ENCODE measurements around the gene FST.

The FST gene

GRCh38 chr5:53469946-53470687, 10.3 kb upstream of the FST start:
- H2BK12ac ChIP-seq (ENCODE audit: low read length) = no peak overlapping the region
- no peaks in the 10 kb centered on the region for H3K36me3 ChIP-seq (ENCODE audit: control insufficient read depth in 1 of 2, insufficient read depth in 2 of 2, low read length in 2 of 2)
- H3K4me1 ChIP-seq (ENCODE audit: control insufficient read depth in 1 of 2, insufficient read depth in 2 of 2, low read length in 2 of 2) = peaks cover 4 to 9% of the 10 kb centered on the region in 2 experiments
- H2BK120ac ChIP-seq (ENCODE audit: insufficient read depth, low read length, poor library complexity) = no peak overlapping the region
- H3K14ac ChIP-seq (ENCODE audit: low read length) = no peak overlapping the region
- H2BK5ac ChIP-seq (ENCODE audit: low read depth, low read length, poor library complexity) = no peak overlapping the region
- H3K18ac ChIP-seq (ENCODE audit: low read length) = no peak overlapping the region
- H3K79me1 ChIP-seq (ENCODE audit: low read length) = peaks cover 4% of the 10 kb centered on the region
- no peak overlapping the region for H3K4me2 ChIP-seq (ENCODE audit: low read length)
- H3K4ac ChIP-seq (ENCODE audit: low read depth, low read length) = no peak overlapping the region
- no peak overlapping the region for H3K4me3 ChIP-seq (ENCODE audit: low read depth, low read length)
- H3K27me3 ChIP-seq (ENCODE audit: insufficient read depth, low read length) = no peaks in the 10 kb centered on the region
- no peak overlapping the region for H2AK5ac ChIP-seq (ENCODE audit: low read length)
- no peak overlapping the region for H4K91ac ChIP-seq (ENCODE audit: low read depth, low read length)
- H2AFZ ChIP-seq (ENCODE audit: insufficient read depth, low read length, poor library complexity) = no peak overlapping the region
- no peaks in the 10 kb centered on the region for H3K9me3 ChIP-seq (ENCODE audit: insufficient read depth, low read depth, low read length)
- H3K9ac ChIP-seq (ENCODE audit: low read length) = no peak overlapping the region
- H3K23ac ChIP-seq (ENCODE audit: low read length) = no peak overlapping the region
- H3K27ac ChIP-seq (ENCODE audit: low read depth, low read length) = no peak overlapping the region
- no CpG with 5 or more reads among the region's 2 CpGs for WGBS (ENCODE audit: extremely low coverage, insufficient coverage, insufficient read length)
- H4K8ac ChIP-seq (ENCODE audit: low read depth, low read length) = no peak overlapping the region
- H3K79me2 ChIP-seq (ENCODE audit: control insufficient read depth, insufficient read depth, low read length, poor library complexity) = no peaks in the 10 kb centered on the region
- no peak overlapping the region for H4K12ac ChIP-seq (ENCODE audit: low read depth, low read length)
- DNase-seq = peak in 1 of 2 donors; percentile 21

GRCh38 chr5:53472279-53472678, 8.2 kb upstream of the FST start:
- H3K9me3 ChIP-seq (ENCODE audit: insufficient read depth, low read depth, low read length) = no peaks in the 10 kb centered on the region
- H3K14ac ChIP-seq (ENCODE audit: low read length) = no peak overlapping the region
- no peaks in the 10 kb centered on the region for H3K79me1 ChIP-seq (ENCODE audit: low read length)
- no peak overlapping the region for H3K9ac ChIP-seq (ENCODE audit: low read length)
- no peak overlapping the region for H4K12ac ChIP-seq (ENCODE audit: low read depth, low read length)
- no peaks in the 10 kb centered on the region for H3K36me3 ChIP-seq (ENCODE audit: control insufficient read depth in 1 of 2, insufficient read depth in 2 of 2, low read length in 2 of 2)
- H3K27me3 ChIP-seq (ENCODE audit: insufficient read depth, low read length) = no peaks in the 10 kb centered on the region
- no peak for DNase-seq
- H3K4ac ChIP-seq (ENCODE audit: low read depth, low read length) = no peak overlapping the region
- H3K4me3 ChIP-seq (ENCODE audit: low read depth, low read length) = no peak overlapping the region
- H3K79me2 ChIP-seq (ENCODE audit: control insufficient read depth, insufficient read depth, low read length, poor library complexity) = no peaks in the 10 kb centered on the region
- H3K23ac ChIP-seq (ENCODE audit: low read length) = no peak overlapping the region
- no peak overlapping the region for H3K18ac ChIP-seq (ENCODE audit: low read length)
- H3K4me2 ChIP-seq (ENCODE audit: low read length) = no peak overlapping the region
- H3K4me1 ChIP-seq (ENCODE audit: control insufficient read depth in 1 of 2, insufficient read depth in 2 of 2, low read length in 2 of 2) = peaks cover 3 to 7% of the 10 kb centered on the region in 2 experiments
- no peak overlapping the region for H2BK5ac ChIP-seq (ENCODE audit: low read depth, low read length, poor library complexity)
- no CpG with 5 or more reads among the region's 1 CpG for WGBS (ENCODE audit: extremely low coverage, insufficient coverage, insufficient read length)
- no peak overlapping the region for H3K27ac ChIP-seq (ENCODE audit: low read depth, low read length)
- H2AK5ac ChIP-seq (ENCODE audit: low read length) = no peak overlapping the region
- no peak overlapping the region for H2AFZ ChIP-seq (ENCODE audit: insufficient read depth, low read length, poor library complexity)
- no peak overlapping the region for H2BK12ac ChIP-seq (ENCODE audit: low read length)
- H2BK120ac ChIP-seq (ENCODE audit: insufficient read depth, low read length, poor library complexity) = no peak overlapping the region
- H4K91ac ChIP-seq (ENCODE audit: low read depth, low read length) = no peak overlapping the region
- H4K8ac ChIP-seq (ENCODE audit: low read depth, low read length) = no peak overlapping the region

- Histone ChIP-seq H3K27ac (ENCODE audit: low read depth, low read length) (no peak overlapping the region), H3K18ac (ENCODE audit: low read length) (no peak overlapping the region), H2BK120ac (ENCODE audit: insufficient read depth, low read length, poor library complexity) (no peak overlapping the region), H4K91ac (ENCODE audit: low read depth, low read length) (no peak overlapping the region), H3K79me2 (ENCODE audit: control insufficient read depth, insufficient read depth, low read length, poor library complexity) (no peaks in the 10 kb centered on the region), H3K4me3 (ENCODE audit: low read depth, low read length) (no peak overlapping the region), H3K14ac (ENCODE audit: low read length) (no peak overlapping the region), H2BK12ac (ENCODE audit: low read length) (no peak overlapping the region), H2BK5ac (ENCODE audit: low read depth, low read length, poor library complexity) (no peak overlapping the region), H2AFZ (ENCODE audit: insufficient read depth, low read length, poor library complexity) (no peak overlapping the region), H3K36me3 (ENCODE audit: control insufficient read depth in 1 of 2, insufficient read depth in 2 of 2, low read length in 2 of 2) (no peaks in the 10 kb centered on the region), H4K8ac (ENCODE audit: low read depth, low read length) (no peak overlapping the region), H4K12ac (ENCODE audit: low read depth, low read length) (no peak overlapping the region), H3K4me1 (ENCODE audit: control insufficient read depth in 1 of 2, insufficient read depth in 2 of 2, low read length in 2 of 2) (peaks cover 3 to 7% of the 10 kb centered on the region in 2 experiments), H3K79me1 (ENCODE audit: low read length) (no peaks in the 10 kb centered on the region), H3K23ac (ENCODE audit: low read length) (no peak overlapping the region), H3K9me3 (ENCODE audit: insufficient read depth, low read depth, low read length) (no peaks in the 10 kb centered on the region), H3K9ac (ENCODE audit: low read length) (no peak overlapping the region), H2AK5ac (ENCODE audit: low read length) (no peak overlapping the region), H3K4ac (ENCODE audit: low read depth, low read length) (no peak overlapping the region), H3K4me2 (ENCODE audit: low read length) (no peak overlapping the region), H3K27me3 (ENCODE audit: insufficient read depth, low read length) (no peaks in the 10 kb centered on the region)
- no peak for DNase-seq
- WGBS (ENCODE audit: extremely low coverage, insufficient coverage, insufficient read length) = no CpG with 5 or more reads among the region's 4 CpGs
Observed at GRCh38 chr5:53472720-53473510, 7.5 kb upstream of the FST start.

- Histone ChIP-seq H2AFZ (ENCODE audit: insufficient read depth, low read length, poor library complexity) (no peak overlapping the region), H3K14ac (ENCODE audit: low read length) (no peak overlapping the region), H3K9me3 (ENCODE audit: insufficient read depth, low read depth, low read length) (no peaks in the 10 kb centered on the region), H3K23ac (ENCODE audit: low read length) (no peak overlapping the region), H3K9ac (ENCODE audit: low read length) (no peak overlapping the region), H4K8ac (ENCODE audit: low read depth, low read length) (no peak overlapping the region), H3K27ac (ENCODE audit: low read depth, low read length) (no peak overlapping the region), H2AK5ac (ENCODE audit: low read length) (no peak overlapping the region), H3K4me3 (ENCODE audit: low read depth, low read length) (no peak overlapping the region), H2BK120ac (ENCODE audit: insufficient read depth, low read length, poor library complexity) (no peak overlapping the region), H3K27me3 (ENCODE audit: insufficient read depth, low read length) (no peaks in the 10 kb centered on the region), H4K91ac (ENCODE audit: low read depth, low read length) (no peak overlapping the region), H2BK12ac (ENCODE audit: low read length) (no peak overlapping the region), H3K36me3 (ENCODE audit: control insufficient read depth in 1 of 2, insufficient read depth in 2 of 2, low read length in 2 of 2) (no peaks in the 10 kb centered on the region), H3K4ac (ENCODE audit: low read depth, low read length) (no peak overlapping the region), H3K79me2 (ENCODE audit: control insufficient read depth, insufficient read depth, low read length, poor library complexity) (no peaks in the 10 kb centered on the region), H3K18ac (ENCODE audit: low read length) (no peak overlapping the region), H4K12ac (ENCODE audit: low read depth, low read length) (no peak overlapping the region), H3K4me1 (ENCODE audit: control insufficient read depth in 1 of 2, insufficient read depth in 2 of 2, low read length in 2 of 2) (peaks cover 3 to 7% of the 10 kb centered on the region in 2 experiments), H3K79me1 (ENCODE audit: low read length) (no peaks in the 10 kb centered on the region), H3K4me2 (ENCODE audit: low read length) (no peak overlapping the region), H2BK5ac (ENCODE audit: low read depth, low read length, poor library complexity) (no peak overlapping the region)
- DNase-seq = no peak
Observed at GRCh38 chr5:53473633-53474032, 6.8 kb upstream of the FST start.

All from trophoblast cell (in vitro differentiated cells and primary cell).